ENCODE measurements around the gene SMYD2. TPM values are rescaled to one million over a fixed set of nuclear protein-coding genes. Genes with fewer than 3 reads are reported as not detected.
A peak's percentile ranks its signal among the peaks of the same experiment; 100 is the strongest.

The SMYD2 gene
- polyA plus RNA-seq, 2 of the 4 experiments (the other 2 are of a cell fraction) = 32.3 to 54.9 TPM

GRCh38 chr1:214295934-214296333, 15.0 kb downstream of the SMYD2 start:
- Histone ChIP-seq H3K9me3 (no peaks in the 10 kb centered on the region), H3K4me3 (no peak overlapping the region), H3K27ac (no peak overlapping the region), H3K4me1 (peaks cover 9% of the 10 kb centered on the region; the same call in 1 of the 3 replicates), H3K4me2 (no peak overlapping the region)
- FAIRE-seq (no peak), ATAC-seq (no peak), DNase-seq (ENCODE audit: low read depth in 1 of 2, low spot score in 1 of 2) (no peak)
- POLR2A ChIA-PET = no interaction called here
- 89% methylated on average over 4 of the region's 4 CpGs for WGBS (ENCODE audit: missing lambda C conversion rate)
- CTCF ChIA-PET = interaction anchor here (1.9 to 4.4 kb wide), 2 partner anchors 34 to 37 kb away, joined by 5 to 16 read pairs; no protein-coding TSS in a partner anchor
- no peak for TF ChIP-seq FOXS1 (CRISPR knock-in tag; IDR thresholded peaks at IDR 0.05)
- no peak for TF ChIP-seq ZSCAN20 (CRISPR knock-in tag; IDR thresholded peaks at IDR 0.05)
- no peak for TF ChIP-seq ZNF302 (CRISPR knock-in tag; IDR thresholded peaks at IDR 0.05)

- ChIA-PET CTCF (interaction anchor here (0.6 to 4.4 kb wide), 5 partner anchors 31 to 1954 kb away, joined by 3 to 16 read pairs (median 4); no protein-coding TSS in a partner anchor), POLR2A (no interaction called here)
- ATAC-seq = peak in 1 of 2 experiments; percentile 46; a peak in 2 of 6 replicates
- DNase-seq (ENCODE audit: low read depth in 1 of 2, low spot score in 1 of 2) = no peak
- Histone ChIP-seq H3K4me1 (peaks cover 9% of the 10 kb centered on the region; the same call in 1 of the 3 replicates), H3K4me3 (no peak overlapping the region), H3K4me2 (no peak overlapping the region), H3K27ac (no peak overlapping the region), H3K9me3 (no peaks in the 10 kb centered on the region)
- FAIRE-seq = no peak
- no peak for TF ChIP-seq MAFK (IDR thresholded peaks at IDR 0.05; ENCODE audit: partially characterized antibody)
- no peak for TF ChIP-seq ZFP36 (IDR thresholded peaks at IDR 0.05; ENCODE audit: borderline replicate concordance, partially characterized antibody)
- TF ChIP-seq ZC3H11A (IDR thresholded peaks at IDR 0.05) = no peak
- no peak for TF ChIP-seq HES2 (IDR thresholded peaks at IDR 0.05)
- TF ChIP-seq HMGXB4 (CRISPR knock-in tag; IDR thresholded peaks at IDR 0.05; ENCODE audit: borderline replicate concordance) = no peak
- TF ChIP-seq CHD4 (IDR thresholded peaks at IDR 0.05; ENCODE audit: borderline replicate concordance) = no peak
- TF ChIP-seq RNF2 (IDR thresholded peaks at IDR 0.05; ENCODE audit: borderline replicate concordance, low read depth) = no peak
- no peak for TF ChIP-seq CTCF (IDR thresholded peaks at IDR 0.05)
- TF ChIP-seq RCOR1 (IDR thresholded peaks at IDR 0.05; ENCODE audit: low read depth, low read length) = no peak
- no peak for TF ChIP-seq RFX5 (IDR thresholded peaks at IDR 0.05)
- TF ChIP-seq MAZ (IDR thresholded peaks at IDR 0.05; ENCODE audit: borderline replicate concordance, low read depth, low read length) = no peak
- TF ChIP-seq FOSL2 (IDR thresholded peaks at IDR 0.05) = no peak
- TF ChIP-seq FOSL2 (CRISPR knock-in tag; IDR thresholded peaks at IDR 0.05) = no peak
- TF ChIP-seq HEYL (CRISPR knock-in tag; IDR thresholded peaks at IDR 0.05) = no peak
- TF ChIP-seq MYC (IDR thresholded peaks at IDR 0.05; ENCODE audit: borderline replicate concordance, low read length) = no peak
- no peak for TF ChIP-seq GATA3 (IDR thresholded peaks at IDR 0.05; ENCODE audit: borderline replicate concordance)
- TF ChIP-seq NFE2L2 (conservative IDR thresholded peaks at IDR 0.05; ENCODE audit: low read length) = no peak
- no peak for TF ChIP-seq JUN (IDR thresholded peaks at IDR 0.05)
- no peak for TF ChIP-seq CBX2 (IDR thresholded peaks at IDR 0.05; ENCODE audit: borderline replicate concordance, low read depth)
- WGBS (ENCODE audit: missing lambda C conversion rate) = 82% methylated on average over 9 of the region's 9 CpGs
Measured at GRCh38 chr1:214296860-214297745, 16.1 kb downstream of the SMYD2 start.

All from A549 (cell line).